ENCODE results near the gene FRYL.

Gene FRYL

GRCh38 chr4:48620093-48620492 is 160.0 kb downstream of the FRYL start:
- Histone ChIP-seq H3K9me3 (ENCODE audit: severe bottlenecking) (no peaks in the 10 kb centered on the region), H3K36me3 (peaks cover 25% of the 10 kb centered on the region), H3K27me3 (ENCODE audit: insufficient read depth, low read depth, severe bottlenecking) (no peaks in the 10 kb centered on the region), H3K27ac (no peak overlapping the region), H3K4me3 (ENCODE audit: low read depth, low read length) (no peak overlapping the region)
- DNase-seq: no peak
- no peak for TF ChIP-seq CTCF (IDR thresholded peaks at IDR 0.05; ENCODE audit: low read depth, low read length)

- no peak overlapping the region for H3K27ac ChIP-seq
- DNase-seq: no peak
- peaks cover 5% of the 10 kb centered on the region for H3K36me3 ChIP-seq
- H3K9me3 ChIP-seq (ENCODE audit: severe bottlenecking): no peaks in the 10 kb centered on the region
- no peaks in the 10 kb centered on the region for H3K27me3 ChIP-seq (ENCODE audit: insufficient read depth, low read depth, severe bottlenecking)
- TF ChIP-seq CTCF (IDR thresholded peaks at IDR 0.05; ENCODE audit: low read depth, low read length): no peak
- H3K4me3 ChIP-seq (ENCODE audit: low read depth, low read length): no peak overlapping the region
Observed at GRCh38 chr4:48604527-48604926, 175.6 kb downstream of the FRYL start.

GRCh38 chr4:48604041-48604440 is 176.0 kb downstream of the FRYL start:
- H3K4me3 ChIP-seq (ENCODE audit: low read depth, low read length): no peak overlapping the region
- TF ChIP-seq CTCF (IDR thresholded peaks at IDR 0.05; ENCODE audit: low read depth, low read length): no peak
- H3K27ac ChIP-seq: no peak overlapping the region

GRCh38 chr4:48603366-48604003 is 176.6 kb downstream of the FRYL start:
- no peak overlapping the region for H3K4me3 ChIP-seq (ENCODE audit: low read depth, low read length)
- peaks cover 8% of the 10 kb centered on the region for H3K36me3 ChIP-seq
- no peak for DNase-seq
- H3K27me3 ChIP-seq (ENCODE audit: insufficient read depth, low read depth, severe bottlenecking): no peaks in the 10 kb centered on the region
- no peaks in the 10 kb centered on the region for H3K9me3 ChIP-seq (ENCODE audit: severe bottlenecking)
- no peak overlapping the region for H3K27ac ChIP-seq
- TF ChIP-seq CTCF (IDR thresholded peaks at IDR 0.05; ENCODE audit: low read depth, low read length): no peak

More at GRCh38 chr4:48604041-48604440, 176.0 kb downstream of the FRYL start:
- Histone ChIP-seq H3K27me3 (ENCODE audit: insufficient read depth, low read depth, severe bottlenecking) (no peaks in the 10 kb centered on the region), H3K36me3 (peaks cover 8% of the 10 kb centered on the region), H3K9me3 (ENCODE audit: severe bottlenecking) (no peaks in the 10 kb centered on the region)
- DNase-seq: no peak

- TF ChIP-seq CTCF (IDR thresholded peaks at IDR 0.05; ENCODE audit: low read depth, low read length): no peak
- H3K27me3 ChIP-seq (ENCODE audit: insufficient read depth, low read depth, severe bottlenecking): no peaks in the 10 kb centered on the region
- no peak for DNase-seq
- no peak overlapping the region for H3K4me3 ChIP-seq (ENCODE audit: low read depth, low read length)
- H3K9me3 ChIP-seq (ENCODE audit: severe bottlenecking): no peaks in the 10 kb centered on the region
- no peak overlapping the region for H3K27ac ChIP-seq
- H3K36me3 ChIP-seq: peaks cover 6% of the 10 kb centered on the region
Observed at GRCh38 chr4:48602763-48603162, 177.3 kb downstream of the FRYL start.

- no peak overlapping the region for H3K4me3 ChIP-seq (ENCODE audit: low read depth, low read length)
- no peak for DNase-seq
- H3K27ac ChIP-seq: no peak overlapping the region
- H3K9me3 ChIP-seq (ENCODE audit: severe bottlenecking): no peaks in the 10 kb centered on the region
- H3K36me3 ChIP-seq: peaks cover 6% of the 10 kb centered on the region
- no peaks in the 10 kb centered on the region for H3K27me3 ChIP-seq (ENCODE audit: insufficient read depth, low read depth, severe bottlenecking)
- TF ChIP-seq CTCF (IDR thresholded peaks at IDR 0.05; ENCODE audit: low read depth, low read length): no peak
Observed at GRCh38 chr4:48602222-48602621, 177.9 kb downstream of the FRYL start.

All from WERI-Rb-1 (cell line).